Cardiac fibroblast (primary cell): ENCODE data around the gene SLC25A23.
A peak's percentile ranks its signal among the peaks of the same experiment; 100 is the strongest.
"Not testable (repeated sequence)": the region's sequence is repeated elsewhere in the genome, so short reads cannot be mapped to it uniquely, and the experiment has no call there.

Experiments
- DNase-seq, 2 donors: peaks; one replicate each; pipeline versions ENCODE4 v3.0.0 to v3.0.0-alpha.2; 2010; ENCODE audit warnings: low read depth in 2 of 2
- H3K4me3 ChIP-seq, 2 donors: replicated peaks in 1 of 2; 1 replicate in 1 of 2; 2 replicates in 1 of 2; pipeline ENCODE4 v1.5.1; 2011; ENCODE audit warnings: low read depth in 2 of 2, low read length in 2 of 2, mild to moderate bottlenecking in 2 of 2, moderate library complexity in 1 of 2
- CTCF ChIP-seq: IDR thresholded peaks from one replicate; pipeline ENCODE4 v1.5.1; 2011; ENCODE audit warnings: low read depth, mild to moderate bottlenecking, low read length, inconsistent platforms

SLC25A23 gene

GRCh38 chr19:6459262-6460098 lies at the start of gene SLC25A23:
Gene SLC25A23, minus strand, starts transcription at chr19:6459792. Its CDS starts 164 bp downstream, at chr19:6459628.
- TF ChIP-seq CTCF, result no peak
- peak; percentile 61 to 85 for DNase-seq
- peak within 1 kb of the TSS; percentile 67 to 76 for H3K4me3 ChIP-seq

- not testable (repeated sequence) for DNase-seq, H3K4me3 ChIP-seq
These were observed 48.6 kb upstream of the SLC25A23 start for GRCh38 chr19:6508028-6508771.

GRCh38 chr19:6503407-6504201 lies 44.0 kb upstream of the SLC25A23 start:
- no peak for TF ChIP-seq CTCF
- H3K4me3 ChIP-seq, result no peak overlapping the region
- no peak for DNase-seq

- DNase-seq, result no peak
- no peak within 1 kb of the TSS for H3K4me3 ChIP-seq
- no peak for TF ChIP-seq CTCF
These were observed 42.4 kb upstream of the SLC25A23 start, which contains the start of gene TUBB4A for GRCh38 chr19:6501740-6502648. Gene TUBB4A, minus strand, starts transcription at chr19:6502309. Its CDS starts 97 bp downstream, at chr19:6502212.

- DNase-seq, result no peak
- TF ChIP-seq CTCF, result no peak
- H3K4me3 ChIP-seq, result no peak overlapping the region
These were observed 41.5 kb upstream of the SLC25A23 start for GRCh38 chr19:6500837-6501739.
